Liver (tissue), 3 donors: ENCODE data around the gene L2HGDH.

Experiments used
- CTCF ChIP-seq: fragments of 150-350 bp; IDR thresholded peaks from 2 replicates; pipeline ENCODE4 v1.5.1; 2017; ENCODE audit warnings: improper control_type of control experiment, low read depth, low read length; ENCODE audit not compliant: missing input control
- EGR1 ChIP-seq, 2 donors: IDR thresholded peaks; 2 replicates each; pipeline ENCODE4 v1.6.1; 2016 to 2018; ENCODE audit warnings: antibody characterized with exemption in 2 of 2, low read depth in 2 of 2
- GABPA ChIP-seq, 2 donors: IDR thresholded peaks in 1 of 2; conservative IDR thresholded peaks in 1 of 2; 2 replicates each; pipeline ENCODE4 v1.6.1; 2016; ENCODE audit warnings: antibody characterized with exemption in 2 of 2, mild to moderate bottlenecking in 1 of 2, moderate library complexity in 1 of 2
- MAX ChIP-seq: IDR thresholded peaks from 2 replicates; pipeline ENCODE4 v1.6.1; 2016; ENCODE audit warnings: antibody characterized with exemption
- REST ChIP-seq: IDR thresholded peaks from 2 replicates; pipeline ENCODE4 v1.6.1; 2016; ENCODE audit warnings: antibody characterized with exemption, mild to moderate bottlenecking
- RXRA ChIP-seq, 2 donors: IDR thresholded peaks; 2 replicates each; pipeline ENCODE4 v1.6.1; 2017 to 2018; ENCODE audit warnings: antibody characterized with exemption in 2 of 2, mild to moderate bottlenecking in 1 of 2
- SP1 ChIP-seq: IDR thresholded peaks from 2 replicates; pipeline ENCODE4 v1.6.1; 2018; ENCODE audit warnings: antibody characterized with exemption, mild to moderate bottlenecking
- YY1 ChIP-seq: IDR thresholded peaks from 2 replicates; pipeline ENCODE4 v1.6.1; 2016; ENCODE audit warnings: antibody characterized with exemption, mild to moderate bottlenecking
- donor health status: healthy.
- donor health status: healthy.

- no peak for TF ChIP-seq CTCF
- no peak for TF ChIP-seq RXRA (IDR thresholded peaks at IDR 0.05)
- TF ChIP-seq MAX: no peak
- no peak for TF ChIP-seq YY1
- TF ChIP-seq SP1: no peak
- no peak for TF ChIP-seq REST
- TF ChIP-seq EGR1 (IDR thresholded peaks at IDR 0.05; ENCODE audit: low read depth in 2 of 2): no peak
- TF ChIP-seq GABPA (IDR thresholded peaks at IDR 0.05 in 1 of 2, conservative IDR thresholded peaks at IDR 0.05 in 1 of 2): no peak
Observed at GRCh38 chr14:50191499-50191898, 120.5 kb downstream of the L2HGDH start.
